Stimulated activated CD4-positive, alpha-beta T cell treated with anti-CD3 and anti-CD28 coated beads, Interleukin-12 subunit alpha, Interleukin-12 subunit beta, amount 100 ng/mL, for 24 hours (primary cell): ENCODE results near the gene CHAD.
"Not testable (repeated sequence)": the region's sequence is repeated elsewhere in the genome, so short reads cannot be mapped to it uniquely, and the experiment has no call there.

Source experiments
- DNase-seq, 2 experiments: peaks; one replicate each; pipeline ENCODE4 v3.0.0-alpha.2; 2020; ENCODE audit warnings: low read depth in 2 of 2

Gene CHAD

DNA sequence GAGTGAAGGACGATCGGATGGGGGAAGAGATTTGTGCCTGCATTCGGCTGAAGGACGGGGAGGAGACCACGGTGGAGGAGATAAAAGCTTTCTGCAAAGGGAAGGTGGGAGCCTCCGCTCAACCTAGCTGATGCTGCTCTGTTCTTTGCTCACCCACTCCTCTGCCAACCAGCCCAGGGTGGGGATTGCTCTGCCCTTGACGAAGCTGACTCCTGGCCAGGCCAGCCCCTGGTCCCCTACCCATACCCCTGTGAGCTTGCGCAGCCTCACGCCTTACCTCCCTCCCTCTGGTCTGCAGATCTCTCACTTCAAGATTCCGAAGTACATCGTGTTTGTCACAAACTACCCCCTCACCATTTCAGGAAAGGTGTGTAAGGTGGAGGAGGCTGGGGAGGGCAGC is 5.2 kb upstream of the CHAD start:
- no peak for DNase-seq

GRCh38 chr17:50472761-50473161 is 4.1 kb upstream of the CHAD start:
- not testable (repeated sequence) for DNase-seq

- DNase-seq, result no peak
These were observed 3.6 kb upstream of the CHAD start for GRCh38 chr17:50472286-50472685.

DNA sequence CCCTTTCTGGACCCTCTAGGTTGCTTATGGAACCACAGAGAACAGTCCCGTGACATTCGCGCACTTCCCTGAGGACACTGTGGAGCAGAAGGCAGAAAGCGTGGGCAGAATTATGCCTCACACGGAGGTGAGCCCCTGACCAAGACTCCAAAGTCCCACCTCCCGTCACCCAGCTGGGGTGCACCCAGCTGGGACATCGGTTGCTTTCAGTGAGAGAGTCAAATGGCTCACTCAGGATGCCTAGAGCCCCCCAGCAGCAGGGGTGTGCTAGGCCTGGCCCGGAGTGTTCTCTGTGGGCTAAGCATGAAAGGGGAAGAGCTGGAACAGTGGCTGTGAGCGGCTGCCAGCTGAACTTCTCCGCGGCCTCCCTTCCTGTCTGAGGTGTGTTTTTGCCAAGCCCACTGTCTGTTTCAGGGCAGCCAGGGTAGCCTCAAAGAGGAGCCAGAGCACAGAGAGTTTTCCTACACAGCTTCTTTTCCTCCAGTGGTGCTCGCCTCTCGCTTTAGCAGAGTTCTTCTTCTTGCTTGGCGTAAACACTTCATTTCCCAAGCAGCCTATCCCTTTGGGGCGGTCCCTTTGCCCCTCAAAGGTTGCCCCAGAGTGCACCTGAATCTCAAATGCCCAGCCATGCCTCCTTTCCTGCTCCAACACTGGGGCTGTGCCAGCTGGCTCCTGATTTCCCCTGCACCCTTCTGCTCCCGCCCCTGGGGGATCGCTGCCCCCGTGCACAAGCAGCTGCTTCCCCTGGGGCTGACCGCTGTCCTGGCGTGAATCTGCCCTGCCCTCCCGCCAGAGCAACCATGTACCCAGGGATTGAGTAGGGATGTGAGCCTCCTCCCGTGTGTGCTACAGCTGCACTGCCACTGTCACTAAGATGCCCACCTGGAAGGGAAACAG is 2.6 kb upstream of the CHAD start:
- DNase-seq, result no peak

GRCh38 chr17:50470426-50470825 is 1.7 kb upstream of the CHAD start:
- no peak for DNase-seq

DNA sequence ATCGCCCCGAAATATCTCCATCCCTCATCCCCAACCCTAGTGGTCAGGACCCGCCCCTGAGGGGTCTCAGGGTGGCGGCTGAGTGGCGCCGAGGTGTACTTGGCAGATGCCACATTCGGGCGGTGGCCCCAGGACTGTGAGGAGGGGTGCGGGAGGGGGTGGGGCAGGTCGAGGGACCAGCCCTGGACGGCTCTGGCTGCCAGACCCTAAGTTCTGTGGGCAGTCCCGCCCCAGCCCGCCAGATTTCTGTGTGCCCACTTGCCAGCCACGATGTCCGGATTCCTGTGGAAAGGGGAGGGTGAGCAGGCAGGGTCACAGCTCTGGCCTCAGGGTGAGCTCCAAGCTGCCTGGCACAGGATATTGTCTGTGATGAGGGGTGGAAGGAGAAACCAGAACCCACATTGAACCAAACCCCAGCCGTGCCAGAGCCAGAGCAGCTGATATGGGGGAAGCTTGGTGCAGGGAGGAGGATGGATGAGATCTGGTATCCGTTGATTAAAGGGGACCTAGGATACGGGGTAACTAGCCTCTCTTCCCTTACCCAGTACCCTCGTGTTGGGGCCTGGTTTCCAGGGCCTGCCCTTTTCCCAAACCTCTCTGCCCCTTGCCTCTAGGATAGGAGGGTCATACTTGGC is 1.1 kb upstream of the CHAD start:
- DNase-seq, result no peak

DNA sequence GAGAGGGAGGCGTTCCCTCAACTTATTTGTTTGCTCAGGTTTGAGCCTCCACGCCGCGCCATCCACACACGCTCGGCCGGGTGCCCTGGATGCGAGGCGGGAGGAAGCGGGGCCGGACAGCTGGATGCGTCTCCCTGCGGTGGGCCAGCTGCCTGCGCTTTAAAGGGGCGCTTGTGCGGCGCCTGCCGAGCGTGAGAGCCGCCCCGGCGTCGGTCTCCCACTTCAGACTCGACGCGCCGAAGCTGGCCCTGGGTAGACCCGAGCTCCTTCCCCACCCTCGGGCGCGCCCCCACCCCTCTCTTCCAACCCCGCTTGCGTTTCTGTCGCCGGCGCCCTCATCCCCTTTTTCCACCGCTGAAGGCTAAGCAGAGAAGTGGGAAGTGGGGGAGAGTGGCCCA is 527 bp upstream of the CHAD start:
- DNase-seq, result no peak

DNA sequence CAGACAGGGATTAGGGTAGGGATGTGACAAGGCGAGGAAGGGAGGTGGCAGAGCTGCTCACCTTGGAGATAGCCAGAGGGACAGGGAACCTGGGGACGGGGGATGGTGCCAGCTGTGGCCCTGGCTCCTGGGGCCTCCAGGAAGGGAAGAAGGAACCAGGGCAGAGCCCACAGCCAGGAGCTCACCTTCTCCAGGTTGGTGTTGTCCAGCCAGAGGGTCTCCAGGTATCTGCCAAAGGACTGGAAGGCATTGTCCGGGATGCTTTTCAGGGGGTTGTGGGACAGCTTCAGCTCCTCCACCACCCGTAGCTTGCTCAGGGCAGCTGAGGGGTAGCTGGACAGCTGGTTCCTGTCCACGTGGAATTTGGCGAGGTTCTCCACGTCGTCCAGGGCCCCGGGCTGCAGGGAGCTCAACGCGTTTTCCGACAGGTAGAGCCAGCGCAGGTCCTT is 801 bp downstream of the CHAD start:
- no peak for DNase-seq

DNA sequence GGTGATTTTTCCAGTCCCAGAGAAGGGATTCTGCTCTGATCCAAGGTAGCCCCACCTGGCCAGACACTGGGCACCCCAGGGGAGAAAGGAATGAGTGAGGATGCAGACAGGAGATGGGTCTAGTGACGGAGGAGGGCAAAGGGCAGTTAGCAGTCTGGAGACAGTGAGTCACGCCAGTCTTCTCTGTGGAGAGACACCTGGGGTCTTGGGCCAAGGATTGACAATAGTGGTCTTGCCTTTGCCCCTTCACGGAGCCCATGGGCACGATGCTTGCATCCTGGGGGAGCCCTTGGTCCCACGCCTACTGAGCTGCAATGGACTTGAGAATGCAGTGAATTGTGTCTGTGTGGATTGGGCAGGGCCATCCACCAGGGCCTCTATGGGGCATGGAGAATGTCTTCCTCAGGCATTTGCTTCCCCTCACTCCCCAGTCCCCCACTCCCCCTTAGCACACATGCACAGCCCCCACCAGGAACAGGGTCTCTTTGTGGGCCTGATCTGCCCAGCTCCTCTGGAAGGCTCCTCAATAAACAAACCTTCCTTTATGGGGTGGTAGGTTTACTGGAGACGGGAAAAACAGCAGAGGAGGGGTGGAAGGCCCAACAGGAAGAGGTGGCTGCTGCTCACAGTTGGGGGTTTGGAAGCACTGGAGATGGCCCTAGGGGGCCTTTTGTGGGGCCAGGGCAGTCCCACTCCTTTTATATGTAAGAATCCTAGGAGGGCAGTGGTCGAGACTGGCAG is 1.4 kb downstream of the CHAD start:
- no peak for DNase-seq

- no peak for DNase-seq
These were observed 2.1 kb downstream of the CHAD start for GRCh38 chr17:50466371-50467113.

GRCh38 chr17:50465635-50466034 is 3.0 kb downstream of the CHAD start:
- no peak for DNase-seq

DNA sequence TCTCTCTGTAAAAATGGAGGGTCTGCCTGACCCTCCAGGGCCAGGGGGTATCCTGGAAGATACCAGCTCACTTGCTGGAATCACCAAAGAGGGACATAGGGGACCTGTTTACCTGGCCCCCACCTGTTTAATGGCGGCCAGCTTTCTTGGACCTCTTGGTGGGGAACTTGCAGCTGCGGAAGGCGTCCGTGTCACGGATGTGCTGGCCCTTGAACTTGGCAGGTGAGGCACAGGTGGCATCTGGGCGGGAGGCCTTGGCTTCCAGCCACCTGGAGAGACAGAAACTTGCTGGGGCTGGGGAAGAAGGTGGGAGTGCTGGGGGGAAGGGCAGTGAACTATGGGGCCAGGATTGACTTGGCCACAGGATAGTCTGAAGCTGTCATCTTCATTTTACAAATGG is 3.5 kb downstream of the CHAD start:
- no peak for DNase-seq

DNA sequence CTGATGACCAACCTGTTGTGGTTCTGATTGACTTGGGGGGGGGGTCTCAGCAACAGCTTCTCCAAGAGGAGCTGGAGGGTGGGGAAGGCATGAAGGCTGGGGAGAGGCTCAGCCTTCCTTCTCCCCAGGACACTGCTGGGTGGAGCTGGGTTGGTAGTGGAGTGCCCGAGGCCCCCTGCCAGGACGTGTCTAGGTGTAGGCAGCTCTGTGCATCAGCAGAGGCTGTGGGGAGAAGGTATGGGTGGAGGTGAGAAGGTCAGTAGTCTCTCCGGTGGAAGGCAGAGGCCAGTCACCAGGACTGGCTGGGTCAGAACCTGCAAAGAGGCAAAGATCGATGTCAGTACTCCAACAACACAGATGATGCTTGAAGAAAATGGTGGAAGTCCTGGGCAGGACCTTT is 3.9 kb downstream of the CHAD start:
- no peak for DNase-seq

- DNase-seq, result no peak
These were observed 4.6 kb downstream of the CHAD start for GRCh38 chr17:50464121-50464520.

DNA sequence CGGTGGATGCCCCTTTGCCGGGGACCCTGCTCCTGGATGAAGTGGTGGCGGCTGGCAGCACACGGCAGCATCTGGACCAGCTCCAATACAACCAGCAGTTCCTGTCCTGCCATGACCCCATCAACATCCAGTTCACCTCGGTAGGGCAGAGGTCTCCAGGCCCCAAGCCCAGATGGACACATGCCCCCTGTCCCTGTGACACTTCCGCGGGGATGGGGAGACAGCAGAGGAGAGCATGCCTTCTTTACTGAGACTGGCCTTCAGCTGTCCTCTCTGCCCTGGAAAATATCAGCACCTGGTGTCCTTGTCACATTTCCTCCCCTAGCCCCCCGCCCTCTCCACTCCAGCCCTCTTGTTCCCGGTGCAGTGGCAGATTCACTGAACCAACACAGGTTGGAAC is 6.2 kb downstream of the CHAD start:
- DNase-seq, result no peak

- DNase-seq, result no peak
These were observed 7.0 kb downstream of the CHAD start for GRCh38 chr17:50461550-50462132.

DNA sequence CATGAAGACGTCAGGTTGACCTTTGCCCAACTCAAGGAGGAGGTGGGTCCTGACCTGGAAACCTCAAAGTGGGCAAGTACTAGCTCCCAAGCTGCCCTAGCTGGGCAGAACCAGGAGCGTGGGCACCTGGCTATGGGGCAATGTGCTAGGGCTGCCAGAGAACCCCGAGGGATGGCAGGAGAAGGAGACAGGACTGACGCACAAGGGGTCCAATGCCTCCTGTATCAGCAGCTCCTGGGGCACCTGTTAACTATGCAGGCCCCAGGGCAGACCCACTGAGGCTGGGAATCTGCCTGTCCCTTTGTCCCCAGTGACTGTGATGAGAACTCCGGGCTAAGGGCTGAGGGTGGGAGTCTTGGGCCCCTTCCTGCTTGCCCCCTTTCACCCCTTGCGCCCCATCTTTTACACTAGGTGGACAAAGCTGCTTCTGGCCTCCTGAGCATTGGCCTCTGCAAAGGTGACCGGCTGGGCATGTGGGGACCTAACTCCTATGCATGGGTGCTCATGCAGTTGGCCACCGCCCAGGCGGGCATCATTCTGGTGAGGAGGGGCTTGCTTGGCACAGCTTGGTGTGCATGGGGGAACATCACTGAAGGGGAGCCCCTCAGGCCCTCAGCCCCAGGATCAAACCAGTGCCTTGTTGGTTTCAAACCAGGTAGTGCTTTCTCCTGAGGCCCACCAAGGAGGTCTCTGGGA is 7.7 kb downstream of the CHAD start:
- DNase-seq, result no peak

- no peak for DNase-seq
These were observed 8.9 kb downstream of the CHAD start for GRCh38 chr17:50459756-50460155.

DNA sequence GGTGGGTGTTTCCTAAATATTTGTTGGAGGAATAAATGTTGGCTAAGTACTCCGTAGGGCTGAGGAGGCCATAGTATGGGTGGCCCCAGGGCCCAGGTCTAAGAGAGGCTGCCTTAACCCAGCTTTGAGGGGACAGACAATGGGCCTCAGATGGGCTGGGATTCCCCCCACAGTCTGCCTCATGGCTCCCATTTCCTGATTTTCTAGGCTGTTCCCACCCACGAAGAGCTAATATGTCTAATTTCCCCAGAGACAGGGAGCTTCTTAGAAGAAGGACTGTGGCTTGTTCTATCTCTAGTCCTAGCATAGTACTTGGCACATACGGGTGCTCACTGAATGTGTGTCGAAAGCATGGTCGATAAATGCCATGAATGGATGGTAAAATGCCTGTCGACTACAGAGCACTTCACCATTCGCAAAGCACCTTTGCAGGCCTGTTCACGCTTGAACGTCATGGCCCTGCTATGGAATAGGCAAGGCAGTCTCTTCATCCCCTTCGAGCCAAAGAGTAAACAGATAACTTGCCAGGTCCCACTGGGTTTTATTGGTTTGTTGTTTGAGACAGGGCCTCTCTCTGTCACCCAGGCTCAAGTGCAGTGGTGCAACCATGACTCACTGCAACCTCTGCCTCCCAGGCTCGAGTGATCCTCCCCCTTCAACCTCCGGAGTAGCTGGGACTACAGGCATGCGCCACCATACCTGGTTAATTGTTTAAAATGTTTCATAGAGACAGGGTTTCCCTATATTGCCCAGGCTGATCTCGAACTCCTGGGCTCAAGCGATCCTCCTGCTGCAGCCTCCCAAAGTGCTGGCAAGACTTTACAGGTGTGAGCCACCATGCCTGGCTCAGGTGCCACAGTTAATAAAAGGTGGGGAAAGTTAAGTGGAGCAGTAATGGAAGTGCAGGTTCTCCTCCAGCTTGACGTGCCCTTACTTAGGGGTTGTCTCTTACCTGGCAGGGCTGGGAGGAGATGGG is 9.7 kb downstream of the CHAD start:
- no peak for DNase-seq

DNA sequence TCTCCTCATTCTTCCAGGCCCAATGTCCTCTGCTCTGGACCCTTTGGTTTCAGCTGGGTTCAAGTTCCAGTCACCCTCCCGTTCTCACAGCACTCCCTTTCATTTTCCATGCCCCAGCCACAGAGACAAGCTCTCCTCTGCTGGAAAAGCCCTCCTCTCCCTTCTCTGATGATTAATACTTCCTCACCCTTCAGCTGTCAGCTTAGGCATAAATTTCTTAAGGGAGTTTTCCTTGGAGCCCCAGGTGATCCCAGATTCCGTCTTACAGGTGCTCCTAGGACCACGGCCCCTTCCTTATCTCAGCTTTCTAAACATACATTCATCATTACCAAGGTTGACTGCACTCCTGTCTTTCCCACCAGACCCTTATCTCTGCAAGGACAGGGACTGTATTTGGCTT is 10.4 kb downstream of the CHAD start:
- DNase-seq, result no peak
